ENCODE results near the gene RARB.

- TF ChIP-seq POLR2A (IDR thresholded peaks at IDR 0.05; ENCODE audit: low read depth, low read length) (no peak), CTCF (IDR thresholded peaks at IDR 0.05; ENCODE audit: extremely low read depth in 1 of 2, insufficient read depth in 1 of 2, low read depth in 1 of 2, low read length in 2 of 2) (no peak), EZH2 (IDR thresholded peaks at IDR 0.05; ENCODE audit: borderline replicate concordance, low read depth, low read length, severe bottlenecking) (no peak), MAX (IDR thresholded peaks at IDR 0.05; ENCODE audit: insufficient read depth, insufficient read length) (no peak)
Observed at GRCh38 chr3:25631989-25632388, 203.9 kb downstream of the RARB start.
